Breast epithelium (tissue), 3 donors: Measurements from ENCODE around the gene OBSCN.

Experiments
- CTCF ChIP-seq, 3 donors: fragments of 450-650 bp; IDR thresholded peaks; one replicate each; pipeline ENCODE4 v1.5.1; 2016 to 2017; ENCODE audit warnings: antibody characterized with exemption in 3 of 3, mild to moderate bottlenecking in 3 of 3, moderate library complexity in 3 of 3
- POLR2A ChIP-seq: fragments of 450-650 bp; IDR thresholded peaks from one replicate; pipeline ENCODE4 v1.6.1; 2016; ENCODE audit warnings: antibody characterized with exemption, mild to moderate bottlenecking, moderate library complexity

GRCh38 chr1:228245111-228245510 is 37.3 kb downstream of the OBSCN start:
- TF ChIP-seq CTCF (IDR thresholded peaks at IDR 0.05): no peak
- no peak for TF ChIP-seq POLR2A
